SK-N-SH treated with all-trans-retinoic acid at 6 μM for 48 hours (cell line): ENCODE measurements around the gene SMC6.

Experiments used
- CREB5 ChIP-seq: fragments of 250-450 bp; sonication (Bioruptor Pico); IDR thresholded peaks from 2 replicates; pipeline ENCODE4 v1.5.1; 2020; ENCODE audit warnings: low read depth, mild to moderate bottlenecking, moderate library complexity
- CSRNP3 ChIP-seq: fragments of 250-450 bp; sonication (Bioruptor Pico); IDR thresholded peaks from 2 replicates; pipeline ENCODE4 v1.5.1; 2021; ENCODE audit warnings: mild to moderate bottlenecking, moderate library complexity
- GLIS3 ChIP-seq: fragments of 250-450 bp; sonication (Bioruptor Pico); IDR thresholded peaks from 2 replicates; pipeline ENCODE4 v1.5.0; 2020; ENCODE audit warnings: mild to moderate bottlenecking, moderate library complexity
- OSR1 ChIP-seq: fragments of 250-450 bp; sonication (Bioruptor Pico); IDR thresholded peaks from 2 replicates; pipeline ENCODE4 v1.8.0; 2022; ENCODE audit warnings: moderate library complexity, mild to moderate bottlenecking, inconsistent platforms
- POU6F1 ChIP-seq: fragments of 250-450 bp; sonication (Bioruptor Pico); IDR thresholded peaks from 2 replicates; pipeline ENCODE4 v1.8.0; 2021; ENCODE audit warnings: low read depth, mild to moderate bottlenecking, moderate library complexity, borderline replicate concordance
- PPARA ChIP-seq: fragments of 250-450 bp; sonication (Bioruptor Pico); IDR thresholded peaks from 2 replicates; pipeline ENCODE4 v1.5.0; 2020; ENCODE audit warnings: mild to moderate bottlenecking, borderline replicate concordance
- RARB ChIP-seq: fragments of 250-450 bp; sonication (Bioruptor Pico); IDR thresholded peaks from 2 replicates; pipeline ENCODE4 v1.8.0; 2021; ENCODE audit warnings: mild to moderate bottlenecking, moderate library complexity
- TOX ChIP-seq: fragments of 250-450 bp; sonication (Bioruptor Pico); IDR thresholded peaks from 2 replicates; pipeline ENCODE4 v1.8.0; 2021; ENCODE audit warnings: mild to moderate bottlenecking, moderate library complexity, borderline replicate concordance
- ZFP30 ChIP-seq: fragments of 450-650 bp; formaldehyde crosslinking; IDR thresholded peaks from 2 replicates; pipeline ENCODE4 v1.5.0; 2022; ENCODE audit warnings: mild to moderate bottlenecking, moderate library complexity
- ZNF565 ChIP-seq: fragments of 450-650 bp; formaldehyde crosslinking; conservative IDR thresholded peaks from 2 replicates; pipeline ENCODE4 v1.5.0; 2020; ENCODE audit warnings: low read depth, mild to moderate bottlenecking, moderate library complexity
- ZNF70 ChIP-seq: fragments of 450-650 bp; formaldehyde crosslinking; IDR thresholded peaks from 2 replicates; pipeline ENCODE4 v1.5.0; 2020; ENCODE audit warnings: mild to moderate bottlenecking, moderate library complexity
- ZNF8 ChIP-seq: fragments of 450-650 bp; formaldehyde crosslinking; IDR thresholded peaks from 2 replicates; pipeline ENCODE4 v1.5.0; 2020; ENCODE audit warnings: mild to moderate bottlenecking, moderate library complexity
- TF ChIP-seq, protein P1 (sequence below): fragments of 250-450 bp; sonication (Bioruptor Pico); IDR thresholded peaks from 2 replicates; pipeline ENCODE4 v1.8.0; 2020; ENCODE audit warnings: mild to moderate bottlenecking, moderate library complexity, borderline replicate concordance

GRCh38 chr2:17749753-17750438 lies 3.7 kb downstream of the SMC6 start:
- TF ChIP-seq CREB5 (CRISPR knock-in tag) (no peak), CSRNP3 (CRISPR knock-in tag) (no peak), PPARA (CRISPR knock-in tag) (no peak), RARB (CRISPR knock-in tag) (no peak), ZNF565 (no peak), ZNF70 (no peak), TOX (no peak), POU6F1 (CRISPR knock-in tag) (no peak), ZFP30 (CRISPR knock-in tag) (no peak), OSR1 (CRISPR knock-in tag) (no peak), ZNF8 (CRISPR knock-in tag) (no peak), GLIS3 (CRISPR knock-in tag) (no peak)
- TF ChIP-seq, protein P1, sequence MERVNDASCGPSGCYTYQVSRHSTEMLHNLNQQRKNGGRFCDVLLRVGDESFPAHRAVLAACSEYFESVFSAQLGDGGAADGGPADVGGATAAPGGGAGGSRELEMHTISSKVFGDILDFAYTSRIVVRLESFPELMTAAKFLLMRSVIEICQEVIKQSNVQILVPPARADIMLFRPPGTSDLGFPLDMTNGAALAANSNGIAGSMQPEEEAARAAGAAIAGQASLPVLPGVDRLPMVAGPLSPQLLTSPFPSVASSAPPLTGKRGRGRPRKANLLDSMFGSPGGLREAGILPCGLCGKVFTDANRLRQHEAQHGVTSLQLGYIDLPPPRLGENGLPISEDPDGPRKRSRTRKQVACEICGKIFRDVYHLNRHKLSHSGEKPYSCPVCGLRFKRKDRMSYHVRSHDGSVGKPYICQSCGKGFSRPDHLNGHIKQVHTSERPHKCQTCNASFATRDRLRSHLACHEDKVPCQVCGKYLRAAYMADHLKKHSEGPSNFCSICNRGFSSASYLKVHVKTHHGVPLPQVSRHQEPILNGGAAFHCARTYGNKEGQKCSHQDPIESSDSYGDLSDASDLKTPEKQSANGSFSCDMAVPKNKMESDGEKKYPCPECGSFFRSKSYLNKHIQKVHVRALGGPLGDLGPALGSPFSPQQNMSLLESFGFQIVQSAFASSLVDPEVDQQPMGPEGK: no peak
